ENCODE measurements around the gene ISG20. TPM values are rescaled to one million over a fixed set of nuclear protein-coding genes. Genes with fewer than 3 reads are reported as not detected.

ISG20 gene
- total RNA-seq, 1 experiment from 2014 or later = 1.8 TPM

GRCh38 chr15:88697276-88697675 lies 58.5 kb downstream of the ISG20 start:
- H3K27me3 ChIP-seq (replicated peaks; ENCODE audit: insufficient read depth, low read depth, low read length, poor library complexity) = peaks cover 70% of the 10 kb centered on the region
- H3K27ac ChIP-seq (ENCODE audit: low read depth, low read length, poor library complexity, severe bottlenecking) = no peak overlapping the region
- TF ChIP-seq, protein P1, sequence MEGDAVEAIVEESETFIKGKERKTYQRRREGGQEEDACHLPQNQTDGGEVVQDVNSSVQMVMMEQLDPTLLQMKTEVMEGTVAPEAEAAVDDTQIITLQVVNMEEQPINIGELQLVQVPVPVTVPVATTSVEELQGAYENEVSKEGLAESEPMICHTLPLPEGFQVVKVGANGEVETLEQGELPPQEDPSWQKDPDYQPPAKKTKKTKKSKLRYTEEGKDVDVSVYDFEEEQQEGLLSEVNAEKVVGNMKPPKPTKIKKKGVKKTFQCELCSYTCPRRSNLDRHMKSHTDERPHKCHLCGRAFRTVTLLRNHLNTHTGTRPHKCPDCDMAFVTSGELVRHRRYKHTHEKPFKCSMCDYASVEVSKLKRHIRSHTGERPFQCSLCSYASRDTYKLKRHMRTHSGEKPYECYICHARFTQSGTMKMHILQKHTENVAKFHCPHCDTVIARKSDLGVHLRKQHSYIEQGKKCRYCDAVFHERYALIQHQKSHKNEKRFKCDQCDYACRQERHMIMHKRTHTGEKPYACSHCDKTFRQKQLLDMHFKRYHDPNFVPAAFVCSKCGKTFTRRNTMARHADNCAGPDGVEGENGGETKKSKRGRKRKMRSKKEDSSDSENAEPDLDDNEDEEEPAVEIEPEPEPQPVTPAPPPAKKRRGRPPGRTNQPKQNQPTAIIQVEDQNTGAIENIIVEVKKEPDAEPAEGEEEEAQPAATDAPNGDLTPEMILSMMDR (conservative IDR thresholded peaks at IDR 0.05; ENCODE audit: low read depth, low read length) = no peak
- TF ChIP-seq EZH2 (IDR thresholded peaks at IDR 0.05; ENCODE audit: borderline replicate concordance, low read depth, low read length, poor library complexity, severe bottlenecking) = no peak
- no TSS peak for BruUV-seq (replicated peaks)
- H3K9me3 ChIP-seq (ENCODE audit: low read depth, low read length, poor library complexity, severe bottlenecking) = no peaks in the 10 kb centered on the region
- ChIA-PET POLR2A (ENCODE audit: low non-redundant PET) (no interaction called here), CTCF (no interaction called here)
- intact Hi-C loops (cut with micrococcal nuclease; ENCODE audit: unreplicated experiment) = no loop called here
- DNase-seq (ENCODE audit: low spot score) = no peak
- no peaks in the 10 kb centered on the region for H3K4me1 ChIP-seq (ENCODE audit: insufficient read depth, low read length, poor library complexity, severe bottlenecking)
- H3K4me3 ChIP-seq (ENCODE audit: low read depth, low read length, poor library complexity, severe bottlenecking) = no peak overlapping the region
- no peaks in the 10 kb centered on the region for H3K36me3 ChIP-seq (ENCODE audit: insufficient read depth, low read length, poor library complexity, severe bottlenecking)

DNA sequence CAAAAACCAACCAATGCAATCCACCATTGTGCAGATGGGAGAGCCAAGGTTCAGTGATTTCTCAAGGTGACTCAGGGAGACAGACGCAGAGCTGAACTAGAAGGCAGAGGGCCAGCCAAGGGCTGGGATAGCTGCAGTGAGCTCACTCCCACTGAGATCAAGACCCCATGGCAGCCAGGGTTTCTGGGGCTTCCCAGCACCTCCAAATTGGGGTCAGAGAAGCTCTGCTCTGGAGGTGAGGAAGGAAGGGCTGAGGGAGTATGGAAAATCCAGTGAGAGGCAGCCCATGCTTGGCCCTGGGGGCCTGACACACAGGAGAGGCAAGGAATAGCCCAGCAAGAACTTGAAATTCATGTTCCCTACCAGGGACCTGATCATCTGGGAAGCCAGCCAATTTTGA lies 61.0 kb downstream of the ISG20 start:
- Histone ChIP-seq H3K4me3 (ENCODE audit: low read depth, low read length, poor library complexity, severe bottlenecking) (no peak overlapping the region), H3K27me3 (replicated peaks; ENCODE audit: insufficient read depth, low read depth, low read length, poor library complexity) (peaks cover 72% of the 10 kb centered on the region), H3K27ac (ENCODE audit: low read depth, low read length, poor library complexity, severe bottlenecking) (no peak overlapping the region), H3K9me3 (ENCODE audit: low read depth, low read length, poor library complexity, severe bottlenecking) (no peaks in the 10 kb centered on the region), H3K4me1 (ENCODE audit: insufficient read depth, low read length, poor library complexity, severe bottlenecking) (no peaks in the 10 kb centered on the region), H3K36me3 (ENCODE audit: insufficient read depth, low read length, poor library complexity, severe bottlenecking) (no peaks in the 10 kb centered on the region)
- no TSS peak for BruUV-seq (replicated peaks)
- TF ChIP-seq, protein P1 (conservative IDR thresholded peaks at IDR 0.05; ENCODE audit: low read depth, low read length) = no peak
- TF ChIP-seq EZH2 (IDR thresholded peaks at IDR 0.05; ENCODE audit: borderline replicate concordance, low read depth, low read length, poor library complexity, severe bottlenecking) = no peak
- intact Hi-C loops (cut with micrococcal nuclease; ENCODE audit: unreplicated experiment) = no loop called here
- DNase-seq (ENCODE audit: low spot score) = no peak
- POLR2A ChIA-PET (ENCODE audit: low non-redundant PET) = no interaction called here
- CTCF ChIA-PET = no interaction called here

DNA sequence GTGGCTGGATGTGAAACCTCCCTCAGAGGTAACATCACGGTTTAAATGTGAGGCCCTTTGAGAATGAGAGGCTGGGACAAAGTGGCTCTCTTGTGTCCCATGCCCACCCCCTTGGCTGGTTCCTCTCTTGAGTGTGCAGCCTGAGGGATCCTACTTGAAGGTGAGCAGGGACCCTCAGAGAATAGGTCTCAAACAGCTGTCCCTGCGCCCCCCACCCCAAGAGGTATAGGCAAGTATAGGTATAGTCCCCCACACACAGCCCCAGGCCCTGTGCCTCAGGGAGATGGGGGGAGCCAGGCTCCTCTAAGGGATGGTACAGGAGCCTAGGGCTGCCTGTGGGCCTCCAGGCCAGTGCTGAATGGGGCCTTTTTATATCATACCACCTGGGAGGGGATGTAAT lies 61.9 kb downstream of the ISG20 start:
- intact Hi-C loops (cut with micrococcal nuclease; ENCODE audit: unreplicated experiment) = no loop called here
- ChIA-PET POLR2A (ENCODE audit: low non-redundant PET) (no interaction called here), CTCF (no interaction called here)
- Histone ChIP-seq H3K36me3 (ENCODE audit: insufficient read depth, low read length, poor library complexity, severe bottlenecking) (no peaks in the 10 kb centered on the region), H3K27me3 (replicated peaks; ENCODE audit: insufficient read depth, low read depth, low read length, poor library complexity) (peaks cover 71% of the 10 kb centered on the region), H3K9me3 (ENCODE audit: low read depth, low read length, poor library complexity, severe bottlenecking) (no peaks in the 10 kb centered on the region), H3K4me3 (ENCODE audit: low read depth, low read length, poor library complexity, severe bottlenecking) (no peak overlapping the region), H3K27ac (ENCODE audit: low read depth, low read length, poor library complexity, severe bottlenecking) (no peak overlapping the region), H3K4me1 (ENCODE audit: insufficient read depth, low read length, poor library complexity, severe bottlenecking) (no peaks in the 10 kb centered on the region)
- DNase-seq (ENCODE audit: low spot score) = no peak
- TF ChIP-seq, protein P1 (conservative IDR thresholded peaks at IDR 0.05; ENCODE audit: low read depth, low read length) = no peak
- TF ChIP-seq EZH2 (IDR thresholded peaks at IDR 0.05; ENCODE audit: borderline replicate concordance, low read depth, low read length, poor library complexity, severe bottlenecking) = no peak
- BruUV-seq (replicated peaks) = no TSS peak
